ENCODE measurements around the gene PGAM2.

DNA sequence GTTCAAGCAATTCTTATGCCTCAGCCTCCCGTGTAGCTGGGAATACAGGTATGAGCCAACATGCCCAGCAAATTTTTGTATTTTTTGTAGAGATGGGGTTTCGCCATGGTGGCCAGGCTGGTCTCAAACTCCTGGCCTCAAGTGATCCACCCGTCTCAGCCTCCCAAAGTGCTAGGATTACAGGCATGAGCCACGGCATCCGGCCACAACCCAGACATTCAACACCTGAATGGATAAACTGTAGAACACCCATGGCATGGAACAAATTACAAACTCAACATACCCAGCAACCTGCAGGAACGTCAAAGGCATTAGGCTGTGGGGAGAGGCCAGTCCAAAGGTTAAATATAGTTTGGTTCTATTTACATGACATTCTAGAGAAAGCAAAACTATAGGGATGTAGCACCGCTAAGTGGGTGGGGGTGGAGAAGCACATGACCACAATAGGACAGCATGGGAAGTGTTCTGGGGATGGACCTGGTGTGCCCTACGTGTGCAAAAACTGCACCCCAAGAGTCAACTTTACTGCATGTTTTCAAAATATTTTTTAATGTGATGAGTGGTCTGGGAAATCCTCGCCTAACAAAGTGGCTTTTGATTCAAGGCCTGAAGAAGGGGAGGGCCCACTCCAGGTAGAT is 6.5 kb upstream of the PGAM2 start:
- TF ChIP-seq, protein P1, sequence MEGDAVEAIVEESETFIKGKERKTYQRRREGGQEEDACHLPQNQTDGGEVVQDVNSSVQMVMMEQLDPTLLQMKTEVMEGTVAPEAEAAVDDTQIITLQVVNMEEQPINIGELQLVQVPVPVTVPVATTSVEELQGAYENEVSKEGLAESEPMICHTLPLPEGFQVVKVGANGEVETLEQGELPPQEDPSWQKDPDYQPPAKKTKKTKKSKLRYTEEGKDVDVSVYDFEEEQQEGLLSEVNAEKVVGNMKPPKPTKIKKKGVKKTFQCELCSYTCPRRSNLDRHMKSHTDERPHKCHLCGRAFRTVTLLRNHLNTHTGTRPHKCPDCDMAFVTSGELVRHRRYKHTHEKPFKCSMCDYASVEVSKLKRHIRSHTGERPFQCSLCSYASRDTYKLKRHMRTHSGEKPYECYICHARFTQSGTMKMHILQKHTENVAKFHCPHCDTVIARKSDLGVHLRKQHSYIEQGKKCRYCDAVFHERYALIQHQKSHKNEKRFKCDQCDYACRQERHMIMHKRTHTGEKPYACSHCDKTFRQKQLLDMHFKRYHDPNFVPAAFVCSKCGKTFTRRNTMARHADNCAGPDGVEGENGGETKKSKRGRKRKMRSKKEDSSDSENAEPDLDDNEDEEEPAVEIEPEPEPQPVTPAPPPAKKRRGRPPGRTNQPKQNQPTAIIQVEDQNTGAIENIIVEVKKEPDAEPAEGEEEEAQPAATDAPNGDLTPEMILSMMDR (CRISPR knock-in tag; IDR thresholded peaks at IDR 0.05): peak; percentile 63
- TF ChIP-seq ZNF256 (CRISPR knock-in tag; conservative IDR thresholded peaks at IDR 0.05): no peak
- TF ChIP-seq LCORL (IDR thresholded peaks at IDR 0.05): no peak
- TF ChIP-seq LCORL (CRISPR knock-in tag; IDR thresholded peaks at IDR 0.05): peak; percentile 67
- no peak for TF ChIP-seq CCAR2 (optimal IDR thresholded peaks at IDR 0.05; ENCODE audit: low read depth, low read length)
- TF ChIP-seq JUND (CRISPR knock-in tag; IDR thresholded peaks at IDR 0.05): no peak
- no peak for TF ChIP-seq JUN (CRISPR knock-in tag; IDR thresholded peaks at IDR 0.05)
- TF ChIP-seq, protein P2, sequence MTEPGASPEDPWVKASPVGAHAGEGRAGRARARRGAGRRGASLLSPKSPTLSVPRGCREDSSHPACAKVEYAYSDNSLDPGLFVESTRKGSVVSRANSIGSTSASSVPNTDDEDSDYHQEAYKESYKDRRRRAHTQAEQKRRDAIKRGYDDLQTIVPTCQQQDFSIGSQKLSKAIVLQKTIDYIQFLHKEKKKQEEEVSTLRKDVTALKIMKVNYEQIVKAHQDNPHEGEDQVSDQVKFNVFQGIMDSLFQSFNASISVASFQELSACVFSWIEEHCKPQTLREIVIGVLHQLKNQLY (CRISPR knock-in tag; IDR thresholded peaks at IDR 0.05): no peak
- no peak for TF ChIP-seq TCF7L2 (IDR thresholded peaks at IDR 0.05; ENCODE audit: low read depth, low read length)
- no peak for TF ChIP-seq CREB1 (IDR thresholded peaks at IDR 0.05)
- TF ChIP-seq CREB1 (CRISPR knock-in tag; IDR thresholded peaks at IDR 0.05): no peak
- TF ChIP-seq GATA4 (IDR thresholded peaks at IDR 0.05; ENCODE audit: borderline replicate concordance, low read depth): no peak
- TF ChIP-seq POLR2AphosphoS5 (IDR thresholded peaks at IDR 0.05; ENCODE audit: low read depth, low read length): no peak
- TF ChIP-seq ZNF781 (CRISPR knock-in tag; IDR thresholded peaks at IDR 0.05; ENCODE audit: borderline replicate concordance, not compliant biosample characterization): no peak
- TF ChIP-seq SP1 (IDR thresholded peaks at IDR 0.05): no peak
- no peak for TF ChIP-seq SP1 (CRISPR knock-in tag; IDR thresholded peaks at IDR 0.05)

Measured in HepG2 (cell line).